Pons (tissue), 1 donor: ENCODE results near the gene HOXD1.

ENCODE experiments used
- DNase-seq: peaks from one replicate; pipeline ENCODE4 v3.0.0-alpha.2; 2016; ENCODE audit warnings: low spot score

Gene HOXD1

DNA sequence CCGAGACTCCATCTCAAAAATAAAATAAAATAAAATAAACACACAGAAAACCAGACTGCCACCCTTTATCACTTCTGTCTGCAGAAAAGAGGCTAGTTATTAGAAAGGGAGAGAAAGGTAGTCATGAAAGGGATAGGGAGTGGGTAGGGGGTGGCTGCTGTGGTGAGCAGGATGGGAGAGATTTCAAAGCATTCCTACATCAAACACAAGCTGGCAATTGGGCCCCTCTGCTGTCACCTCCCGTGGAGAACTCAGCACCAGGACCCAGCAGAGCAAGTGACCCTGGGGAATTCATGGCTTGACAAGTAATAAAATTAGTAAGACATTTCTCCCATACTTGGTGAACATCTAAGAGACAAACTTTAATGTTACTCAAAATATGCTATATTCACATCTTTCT is 3.7 kb upstream of the HOXD1 start:
- DNase-seq, result no peak

- no peak for DNase-seq
Measured at GRCh38 chr2:176186024-176186423, 2.4 kb upstream of the HOXD1 start.

GRCh38 chr2:176187200-176187898 is 1.1 kb upstream of the HOXD1 start:
- peak; percentile 58 for DNase-seq

DNA sequence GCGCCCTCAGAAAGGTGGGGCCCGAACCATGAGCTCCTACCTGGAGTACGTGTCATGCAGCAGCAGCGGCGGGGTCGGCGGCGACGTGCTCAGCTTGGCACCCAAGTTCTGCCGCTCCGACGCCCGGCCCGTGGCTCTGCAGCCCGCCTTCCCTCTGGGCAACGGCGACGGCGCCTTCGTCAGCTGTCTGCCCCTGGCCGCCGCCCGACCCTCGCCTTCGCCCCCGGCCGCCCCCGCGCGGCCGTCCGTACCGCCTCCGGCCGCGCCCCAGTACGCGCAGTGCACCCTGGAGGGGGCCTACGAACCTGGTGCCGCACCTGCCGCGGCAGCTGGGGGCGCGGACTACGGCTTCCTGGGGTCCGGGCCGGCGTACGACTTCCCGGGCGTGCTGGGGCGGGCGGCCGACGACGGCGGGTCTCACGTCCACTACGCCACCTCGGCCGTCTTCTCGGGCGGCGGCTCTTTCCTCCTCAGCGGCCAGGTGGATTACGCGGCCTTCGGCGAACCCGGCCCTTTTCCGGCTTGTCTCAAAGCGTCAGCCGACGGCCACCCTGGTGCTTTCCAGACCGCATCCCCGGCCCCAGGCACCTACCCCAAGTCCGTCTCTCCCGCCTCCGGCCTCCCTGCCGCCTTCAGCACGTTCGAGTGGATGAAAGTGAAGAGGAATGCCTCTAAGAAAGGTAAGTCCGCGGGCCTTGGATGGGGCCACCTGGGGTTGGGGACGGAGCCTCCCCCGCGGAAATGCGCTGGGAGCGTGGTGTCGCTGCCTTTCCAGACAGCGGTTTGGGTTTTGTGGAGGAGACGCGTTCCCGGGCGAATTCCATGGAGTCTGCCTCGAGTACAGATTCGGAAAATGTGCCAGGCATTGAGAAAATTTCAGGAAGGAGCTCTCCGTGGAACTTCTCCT is 559 bp downstream of the HOXD1 start:
- DNase-seq, result no peak

DNA sequence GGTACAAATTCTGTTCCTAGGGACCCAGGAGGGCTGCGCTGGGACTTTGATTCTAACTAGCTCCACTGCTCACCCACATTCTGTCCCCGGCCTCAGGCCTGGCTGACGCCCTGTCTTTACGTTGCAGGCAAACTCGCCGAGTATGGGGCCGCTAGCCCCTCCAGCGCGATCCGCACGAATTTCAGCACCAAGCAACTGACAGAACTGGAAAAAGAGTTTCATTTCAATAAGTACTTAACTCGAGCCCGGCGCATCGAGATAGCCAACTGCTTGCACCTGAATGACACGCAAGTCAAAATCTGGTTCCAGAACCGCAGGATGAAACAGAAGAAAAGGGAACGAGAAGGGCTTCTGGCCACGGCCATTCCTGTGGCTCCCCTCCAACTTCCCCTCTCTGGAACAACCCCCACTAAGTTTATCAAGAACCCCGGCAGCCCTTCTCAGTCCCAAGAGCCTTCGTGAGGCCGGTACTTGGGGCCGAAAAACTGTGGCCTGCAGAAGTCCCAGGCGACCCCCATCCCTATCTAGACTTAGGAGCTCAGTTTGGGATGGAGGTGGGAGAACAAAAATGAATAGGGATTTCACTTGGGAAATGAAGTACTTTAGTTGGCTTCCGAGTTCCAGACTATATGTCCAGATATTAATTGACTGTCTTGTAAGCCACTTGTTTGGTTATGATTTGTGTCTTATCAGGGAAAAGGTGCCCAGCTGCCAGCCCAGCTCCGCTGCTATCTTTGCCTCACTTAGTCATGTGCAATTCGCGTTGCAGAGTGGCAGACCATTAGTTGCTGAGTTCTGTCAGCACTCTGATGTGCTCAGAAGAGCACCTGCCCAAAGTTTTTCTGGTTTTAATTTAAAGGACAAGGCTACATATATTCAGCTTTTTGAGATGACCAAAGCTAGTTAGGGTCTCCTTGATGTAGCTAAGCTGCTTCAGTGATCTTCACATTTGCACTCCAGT is 1.5 kb downstream of the HOXD1 start:
- DNase-seq, result peak; percentile 46

- DNase-seq, result peak; percentile 54
Measured at GRCh38 chr2:176192351-176192750, 3.9 kb downstream of the HOXD1 start.

GRCh38 chr2:176193048-176193447 is 4.6 kb downstream of the HOXD1 start:
- peak; percentile 97 for DNase-seq

DNA sequence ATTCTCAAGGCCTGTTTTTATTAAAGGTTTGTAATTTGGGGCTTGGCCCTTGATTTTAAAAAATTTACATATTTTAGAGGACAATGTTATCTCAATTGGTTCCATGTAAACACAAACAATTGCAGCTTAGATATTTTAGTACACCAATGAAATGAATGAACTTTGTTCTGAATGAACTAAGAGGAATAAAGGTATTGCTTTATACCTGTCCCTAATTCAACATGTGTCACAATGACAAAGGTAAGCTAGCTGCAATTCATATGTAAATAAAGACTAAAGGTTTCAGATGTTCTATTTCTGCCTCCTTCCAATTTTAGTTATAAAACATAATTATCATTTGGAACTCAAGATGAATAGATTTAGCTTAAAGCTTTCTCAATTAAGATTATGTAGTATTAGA is 11.4 kb downstream of the HOXD1 start:
- DNase-seq, result no peak

DNA sequence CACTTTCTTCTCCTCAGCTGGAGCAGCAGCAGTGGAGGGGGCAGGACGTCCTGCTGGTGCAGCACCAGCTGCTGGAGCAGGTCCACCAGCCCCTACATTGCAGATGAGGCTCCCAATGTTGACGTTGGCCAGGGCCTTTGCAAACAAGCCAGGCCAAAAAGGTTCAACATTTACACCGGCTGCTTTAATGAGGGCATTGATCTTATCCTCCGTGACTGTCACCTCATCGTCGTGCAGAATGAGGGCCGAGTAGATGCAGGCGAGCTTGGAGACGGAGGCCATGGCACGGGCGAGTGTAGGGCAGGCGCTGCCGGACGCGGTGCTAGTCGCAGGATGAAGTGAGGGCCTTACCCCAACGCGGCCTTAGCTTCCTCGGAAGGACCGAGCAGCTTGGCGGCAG is 12.5 kb downstream of the HOXD1 start:
- no peak for DNase-seq

DNA sequence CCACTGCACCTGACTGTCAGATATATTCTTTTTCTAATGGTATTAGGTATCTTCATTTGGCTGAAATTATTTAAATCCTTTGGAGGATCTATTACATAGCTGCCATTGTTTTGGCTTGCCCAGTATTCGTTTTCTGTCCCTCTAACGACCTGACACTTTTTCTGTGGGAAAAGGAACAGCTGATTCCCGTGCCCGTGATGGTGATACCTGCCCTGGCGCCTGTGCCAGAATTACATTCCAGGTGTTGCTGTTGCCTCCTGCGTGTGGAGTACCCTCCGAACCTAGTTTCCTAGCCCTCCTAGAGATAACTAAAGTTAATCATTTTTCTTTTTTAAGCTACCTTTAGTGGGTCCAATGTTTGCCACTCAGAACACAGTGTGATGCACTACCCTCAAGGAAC is 14.0 kb downstream of the HOXD1 start:
- DNase-seq, result no peak

DNA sequence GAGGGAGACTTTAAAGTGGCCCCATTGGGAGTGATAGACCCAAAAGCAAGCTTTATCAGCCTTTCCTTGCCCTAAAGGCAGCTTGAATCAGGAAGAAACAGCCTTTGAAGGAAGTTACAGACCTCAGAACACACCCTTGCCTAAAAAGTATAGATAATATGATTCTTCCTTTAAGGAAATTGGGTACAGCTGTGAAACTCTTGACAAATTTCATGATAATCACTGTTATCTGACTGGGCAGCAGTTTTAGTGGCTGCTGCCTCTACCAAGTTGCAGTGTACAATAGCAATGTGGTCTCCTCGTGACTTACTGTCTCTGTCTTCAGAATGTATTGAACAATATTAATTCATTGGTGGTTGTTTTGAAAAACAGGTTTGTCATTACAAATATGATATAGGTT is 16.7 kb downstream of the HOXD1 start:
- DNase-seq, result no peak

GRCh38 chr2:176206136-176206535 is 17.7 kb downstream of the HOXD1 start:
- no peak for DNase-seq

DNA sequence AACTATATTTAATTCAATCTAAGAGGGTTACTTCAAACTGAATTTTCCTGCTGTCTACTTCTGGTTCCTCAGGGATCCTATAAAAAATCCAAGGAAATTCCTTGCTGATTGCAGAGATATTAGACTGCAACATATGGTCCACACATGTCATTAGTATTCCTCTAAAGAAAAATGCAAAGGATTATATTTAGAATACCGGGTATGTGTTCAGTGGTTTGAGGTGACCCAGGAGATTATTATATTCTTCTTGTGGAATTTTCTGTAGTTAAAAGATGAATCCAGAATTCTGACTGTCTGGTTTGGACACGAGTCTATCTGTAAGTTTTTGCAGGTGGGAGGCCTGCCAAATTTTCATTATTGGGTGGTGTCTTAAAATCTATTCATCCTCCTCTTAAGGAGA is 18.2 kb downstream of the HOXD1 start:
- no peak for DNase-seq

GRCh38 chr2:176211110-176211509 is 22.6 kb downstream of the HOXD1 start:
- no peak for DNase-seq

DNA sequence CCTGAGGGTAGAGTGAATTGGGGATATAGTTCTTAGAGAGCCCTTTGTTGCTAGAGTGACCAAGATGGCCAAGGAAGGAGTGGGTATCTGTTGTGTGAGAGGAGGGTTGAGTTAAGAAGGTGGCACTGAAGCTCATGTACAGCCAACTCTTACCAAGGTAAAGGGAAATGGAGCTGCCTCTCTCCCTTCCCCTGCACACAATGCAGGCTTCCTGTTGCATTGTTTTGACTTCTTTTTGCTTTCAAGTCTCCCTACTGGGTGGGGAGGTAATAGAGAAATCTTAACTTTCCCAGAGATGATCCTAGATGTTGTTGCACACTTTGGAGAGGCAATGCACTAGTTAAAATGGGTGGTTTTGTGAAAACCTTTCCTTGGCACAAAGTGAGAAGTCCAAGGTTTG is 23.8 kb downstream of the HOXD1 start:
- DNase-seq, result no peak

DNA sequence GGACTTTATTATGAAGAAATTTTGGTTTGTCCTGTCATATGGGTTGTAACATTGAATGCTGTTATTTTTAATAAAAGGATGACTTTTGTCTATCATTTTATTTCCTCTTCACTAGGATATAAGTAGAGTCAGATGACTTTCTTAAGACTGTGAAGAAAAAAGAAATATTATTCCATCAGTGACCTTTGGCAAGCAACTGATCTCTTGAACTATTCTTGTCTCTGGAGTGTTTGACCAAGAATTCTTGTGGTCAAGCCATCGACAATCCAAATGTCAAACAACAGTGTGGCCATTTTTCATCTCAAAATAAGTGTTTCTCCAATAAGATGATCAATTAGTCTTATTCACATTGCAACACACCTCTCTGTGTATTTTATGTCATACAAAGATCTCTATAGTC is 24.9 kb downstream of the HOXD1 start:
- no peak for DNase-seq

DNA sequence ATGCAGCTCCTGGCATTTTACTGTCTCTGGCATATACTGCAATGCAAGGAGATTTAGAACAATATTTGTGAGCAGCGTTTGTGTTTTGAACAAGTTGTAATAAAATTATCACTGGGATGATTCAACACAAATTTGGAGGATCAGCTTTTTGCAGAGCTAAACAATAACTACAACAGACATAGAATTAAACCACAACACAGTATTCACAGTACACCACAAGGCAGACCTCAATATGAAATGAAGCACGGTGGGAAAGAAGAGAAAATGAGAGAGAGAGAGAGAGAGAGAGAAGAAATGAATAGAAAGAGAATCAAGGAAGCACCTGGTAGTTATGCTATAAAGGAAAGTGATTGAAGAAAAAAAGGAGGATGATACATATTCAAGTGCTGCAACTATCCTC is 39.4 kb downstream of the HOXD1 start:
- no peak for DNase-seq

GRCh38 chr2:176234156-176234555 is 45.7 kb downstream of the HOXD1 start:
- no peak for DNase-seq

DNA sequence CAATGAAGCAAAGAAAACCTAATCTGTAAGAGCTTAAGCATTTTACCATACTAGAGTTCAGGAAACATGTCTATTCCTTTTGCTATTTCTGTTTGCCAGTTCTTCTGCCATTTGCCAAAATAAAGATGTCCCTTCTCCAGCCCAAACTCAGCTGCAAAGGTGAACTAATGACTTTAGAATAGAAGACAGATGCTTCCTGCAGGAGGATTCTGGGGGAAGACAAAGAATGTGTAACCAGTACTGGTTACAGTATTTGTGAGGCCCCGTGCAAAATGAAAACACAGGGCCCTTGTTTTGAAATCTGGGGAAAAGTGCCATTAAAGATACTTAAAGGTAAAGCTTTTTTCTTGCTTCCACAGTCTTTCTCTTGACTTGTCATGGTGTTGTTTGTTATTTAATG is 46.5 kb downstream of the HOXD1 start:
- DNase-seq, result no peak

- DNase-seq, result no peak
Measured at GRCh38 chr2:176237456-176237855, 49.0 kb downstream of the HOXD1 start.

DNA sequence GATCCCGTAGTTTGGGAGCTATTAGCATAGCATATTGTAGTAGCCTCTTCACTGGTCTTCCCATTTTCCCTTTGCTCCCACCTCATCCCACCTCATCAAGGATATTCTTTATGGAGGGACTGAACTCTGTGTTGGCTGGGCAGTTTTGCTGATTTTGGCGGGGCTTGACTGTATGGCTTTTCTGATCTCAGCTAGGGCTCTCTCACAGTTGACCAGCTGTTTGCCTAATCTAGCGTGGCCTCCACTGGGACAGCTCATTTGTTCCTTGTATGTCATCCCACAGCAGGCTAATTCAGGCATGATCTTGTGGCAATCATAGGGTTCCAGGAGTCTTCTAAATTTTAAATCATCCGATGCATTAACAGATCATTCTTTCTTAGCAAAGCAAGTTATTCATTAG is 50.6 kb downstream of the HOXD1 start:
- no peak for DNase-seq

DNA sequence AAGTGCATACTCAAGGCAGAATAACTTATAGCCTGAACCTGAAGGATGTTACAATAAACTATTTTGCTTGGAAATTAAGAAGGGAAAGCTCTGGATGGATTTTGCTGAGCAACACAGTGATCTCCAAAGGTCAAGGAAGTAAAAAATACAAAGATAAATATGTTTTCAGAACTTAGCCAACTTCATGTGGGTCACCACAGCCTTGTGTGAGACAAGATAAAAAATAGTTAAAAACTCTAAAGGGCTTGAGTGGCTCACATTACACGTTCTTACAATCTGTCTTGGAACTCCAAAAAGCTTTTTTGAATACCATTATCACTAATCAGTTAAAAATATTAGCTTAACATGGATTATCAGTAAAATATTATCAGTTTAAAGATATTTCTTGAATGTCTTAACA is 51.8 kb downstream of the HOXD1 start:
- DNase-seq, result no peak
